K562 (cell line): ENCODE measurements around the gene CNPPD1. TPM values are rescaled to one million over a fixed set of nuclear protein-coding genes. Genes with fewer than 3 reads are reported as not detected.
A peak's percentile ranks its signal among the peaks of the same experiment; 100 is the strongest.

Experiments used
- ADNP ChIP-seq: fragments of 200-800 bp; sonication (Bioruptor generic); IDR thresholded peaks from 2 replicates; pipeline ENCODE4 v1.6.1; 2016; ENCODE audit warnings: missing genetic modification characterization, missing compliant biosample characterization
- FUS ChIP-seq: fragments of 200-400 bp; formaldehyde crosslinking; optimal IDR thresholded peaks from 2 replicates; pipeline ENCODE3; 2017; ENCODE audit warnings: low read depth, low read length
- JUND ChIP-seq, 2 experiments: IDR thresholded peaks; 2 replicates in 1 of 2; 3 replicates in 1 of 2; pipeline ENCODE4 v1.6.1; 2011; ENCODE audit warnings: borderline replicate concordance in 2 of 2, low read depth in 2 of 2, low read length in 2 of 2, improper control_type of control experiment in 1 of 2, missing biosample characterization in 1 of 2, missing genetic modification characterization in 1 of 2, missing genetic modification reagents in 1 of 2
- PHTF2 ChIP-seq: fragments of 250-450 bp; sonication (Bioruptor Pico); IDR thresholded peaks from 2 replicates; pipeline ENCODE4 v1.5.0; 2021; ENCODE audit warnings: mild to moderate bottlenecking
- POLR2AphosphoS5 ChIP-seq: IDR thresholded peaks from 2 replicates; pipeline ENCODE4 v1.6.1; 2011; ENCODE audit warnings: mild to moderate bottlenecking, low read depth, low read length, moderate library complexity; ENCODE audit not compliant: control insufficient read depth, insufficient read depth
- PYGO2 ChIP-seq: fragments of 450-650 bp; IDR thresholded peaks from 2 replicates; pipeline ENCODE4 v1.6.1; 2016; ENCODE audit warnings: mild to moderate bottlenecking, missing genetic modification characterization, moderate library complexity, missing compliant biosample characterization
- TAF9B ChIP-seq: fragments of 450-650 bp; IDR thresholded peaks from 2 replicates; pipeline ENCODE4 v1.6.1; 2018; ENCODE audit warnings: mild to moderate bottlenecking; ENCODE audit not compliant: partially characterized antibody
- THRAP3 ChIP-seq: fragments of 450-650 bp; IDR thresholded peaks from 2 replicates; pipeline ENCODE4 v1.6.1; 2016; ENCODE audit warnings: mild to moderate bottlenecking, inconsistent platforms, borderline replicate concordance
- ZNF184 ChIP-seq: sonication (generic); formaldehyde crosslinking; IDR thresholded peaks from 2 replicates; pipeline ENCODE4 v1.5.0; 2020; ENCODE audit warnings: missing genetic modification reagents
- ZNF347 ChIP-seq: fragments of 450-650 bp; formaldehyde crosslinking; IDR thresholded peaks from 2 replicates; pipeline ENCODE4 v1.4.0; 2020; ENCODE audit warnings: low read depth, mild to moderate bottlenecking, moderate library complexity
- ZNF79 ChIP-seq: fragments of 250-450 bp; sonication (Bioruptor Pico); IDR thresholded peaks from 2 replicates; pipeline ENCODE4 v1.4.0; 2020; ENCODE audit warnings: low read depth, mild to moderate bottlenecking, moderate library complexity
- polyA plus RNA-seq, 8 experiments: library from polyadenylated mRNA; depleted of rRNA in 4 of 8; stranded (reverse) in 5 of 8; unstranded in 3 of 8; fragments of >200 nt; fragmentation: Nextera tagmentation in 2 of 8; fragmentation: Illumina TruSeq in 1 of 8; extraction: Ambion mirVana in 2 of 8; extraction: Trizol in 1 of 8; gene quantifications; 2 replicates each; pipeline versions ENCODE4 v1.2.1 to v1.2.3, GENCODE V29; 2011 to 2014; ENCODE audit warnings: inconsistent platforms in 1 of 8, missing spikeins in 1 of 8
- total RNA-seq, 7 experiments: library from RNA; depleted of rRNA in 6 of 7; stranded (reverse); fragments of >200 nt in 6 of 7; fragmentation: Illumina TruSeq in 2 of 7; extraction: Trizol in 2 of 7; gene quantifications; 2 replicates each; pipeline versions ENCODE4 v1.2.1 to v1.2.3, GENCODE V29; 2011 to 2021; ENCODE audit warnings: low replicate concordance in 1 of 7
- TF ChIP-seq, protein P1 (sequence below): fragments of 450-650 bp; formaldehyde crosslinking; IDR thresholded peaks from 2 replicates; pipeline ENCODE4 v1.4.0; 2020; ENCODE audit warnings: mild to moderate bottlenecking, mixed read lengths
- TF ChIP-seq, protein P2 (sequence below): fragments of 250-450 bp; sonication (Bioruptor Pico); IDR thresholded peaks from 2 replicates; pipeline ENCODE4 v1.4.0; 2020
- TF ChIP-seq, protein P3 (sequence below): fragments of 250-450 bp; sonication (Bioruptor Pico); IDR thresholded peaks from 2 replicates; pipeline ENCODE4 v1.8.0; 2021; ENCODE audit warnings: moderate library complexity, mild to moderate bottlenecking, inconsistent platforms
- TF ChIP-seq, protein P4 (sequence below): fragments of 450-650 bp; IDR thresholded peaks from one replicate; pipeline ENCODE4 v1.6.1; 2018; ENCODE audit warnings: mild to moderate bottlenecking, moderate library complexity; ENCODE audit not compliant: partially characterized antibody

CNPPD1 gene
- total and polyA plus RNA-seq, 9 of the 15 experiments (the other 6 are each of a cell fraction or from before 2014, with no cell fraction given): 9.9 to 53.5 (median 27.0) TPM

DNA sequence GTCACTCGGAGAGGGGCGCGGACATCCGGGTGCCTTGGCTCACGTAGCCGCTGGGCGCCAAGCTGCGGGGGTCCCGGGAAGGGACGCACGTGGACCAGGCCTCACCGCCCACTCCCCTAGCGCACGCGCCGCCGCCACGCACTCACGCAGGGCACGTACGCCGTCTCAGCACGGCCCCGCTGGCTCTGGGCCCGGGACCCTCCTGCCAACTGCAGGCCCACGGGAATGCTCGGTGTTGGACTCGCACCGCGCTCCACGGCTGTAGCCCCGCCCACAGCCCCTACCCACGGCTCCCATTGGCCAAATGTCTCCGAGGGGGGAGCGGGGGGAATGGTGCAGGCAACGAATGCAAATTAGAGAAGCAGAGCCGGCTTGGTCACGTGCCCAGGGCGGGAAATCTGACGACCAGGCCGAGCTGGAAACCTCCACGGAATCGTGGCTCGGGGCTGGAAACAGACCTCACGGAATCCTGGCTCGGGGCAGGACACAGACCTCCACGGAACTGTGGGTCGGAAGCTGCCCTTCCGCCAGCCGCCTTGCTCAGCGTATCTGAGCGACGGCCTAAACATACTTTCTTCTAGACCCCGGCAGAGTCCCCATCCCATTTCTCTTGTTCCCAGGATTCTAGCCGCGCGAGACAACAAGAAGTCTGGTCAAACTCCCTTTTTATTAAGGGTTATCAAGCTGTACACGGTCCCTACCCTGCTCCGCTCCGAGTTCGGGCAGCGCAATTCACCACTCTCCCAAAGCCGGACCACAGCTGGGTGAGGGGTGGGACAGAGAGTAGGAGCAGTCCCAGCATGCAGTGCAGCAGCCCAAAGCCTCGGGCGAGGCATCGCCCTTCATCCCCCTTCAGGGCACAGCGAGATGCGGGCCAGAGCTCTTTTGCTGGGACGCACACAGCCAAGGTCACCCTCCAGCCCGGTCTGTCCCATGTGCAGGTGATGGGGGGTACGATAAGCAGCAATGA is 42.3 kb upstream of the CNPPD1 start, which contains the start of gene ABCB6 (continued):
- TF ChIP-seq THRAP3 (no peak), FUS (peak; percentile 27), POLR2AphosphoS5 (peak; percentile 73; the same call in 1 of the 2 replicates), ZNF347 (CRISPR knock-in tag) (no peak), JUND (IDR thresholded peaks at IDR 0.05; ENCODE audit: borderline replicate concordance, low read depth, low read length) (peak; percentile 26; the same call in 1 of the 2 replicates), JUND (tag; IDR thresholded peaks at IDR 0.05; ENCODE audit: borderline replicate concordance, low read depth, low read length) (no peak; the same call in 2 of the 3 replicates), PYGO2 (no peak), PHTF2 (no peak), ADNP (tag) (no peak), ZNF79 (CRISPR knock-in tag) (no peak), TAF9B (peak; percentile 33), ZNF184 (CRISPR knock-in tag) (no peak)
- TF ChIP-seq, protein P1, sequence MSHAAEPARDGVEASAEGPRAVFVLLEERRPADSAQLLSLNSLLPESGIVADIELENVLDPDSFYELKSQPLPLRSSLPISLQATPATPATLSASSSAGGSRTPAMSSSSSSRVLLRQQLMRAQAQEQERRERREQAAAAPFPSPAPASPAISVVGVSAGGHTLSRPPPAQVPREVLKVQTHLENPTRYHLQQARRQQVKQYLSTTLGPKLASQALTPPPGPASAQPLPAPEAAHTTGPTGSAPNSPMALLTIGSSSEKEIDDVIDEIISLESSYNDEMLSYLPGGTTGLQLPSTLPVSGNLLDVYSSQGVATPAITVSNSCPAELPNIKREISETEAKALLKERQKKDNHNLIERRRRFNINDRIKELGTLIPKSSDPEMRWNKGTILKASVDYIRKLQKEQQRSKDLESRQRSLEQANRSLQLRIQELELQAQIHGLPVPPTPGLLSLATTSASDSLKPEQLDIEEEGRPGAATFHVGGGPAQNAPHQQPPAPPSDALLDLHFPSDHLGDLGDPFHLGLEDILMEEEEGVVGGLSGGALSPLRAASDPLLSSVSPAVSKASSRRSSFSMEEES (CRISPR knock-in tag): peak; percentile 95
- TF ChIP-seq, protein P2, sequence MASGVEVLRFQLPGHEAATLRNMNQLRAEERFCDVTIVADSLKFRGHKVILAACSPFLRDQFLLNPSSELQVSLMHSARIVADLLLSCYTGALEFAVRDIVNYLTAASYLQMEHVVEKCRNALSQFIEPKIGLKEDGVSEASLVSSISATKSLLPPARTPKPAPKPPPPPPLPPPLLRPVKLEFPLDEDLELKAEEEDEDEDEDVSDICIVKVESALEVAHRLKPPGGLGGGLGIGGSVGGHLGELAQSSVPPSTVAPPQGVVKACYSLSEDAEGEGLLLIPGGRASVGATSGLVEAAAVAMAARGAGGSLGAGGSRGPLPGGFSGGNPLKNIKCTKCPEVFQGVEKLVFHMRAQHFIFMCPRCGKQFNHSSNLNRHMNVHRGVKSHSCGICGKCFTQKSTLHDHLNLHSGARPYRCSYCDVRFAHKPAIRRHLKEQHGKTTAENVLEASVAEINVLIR (CRISPR knock-in tag): no peak
- TF ChIP-seq, protein P3, sequence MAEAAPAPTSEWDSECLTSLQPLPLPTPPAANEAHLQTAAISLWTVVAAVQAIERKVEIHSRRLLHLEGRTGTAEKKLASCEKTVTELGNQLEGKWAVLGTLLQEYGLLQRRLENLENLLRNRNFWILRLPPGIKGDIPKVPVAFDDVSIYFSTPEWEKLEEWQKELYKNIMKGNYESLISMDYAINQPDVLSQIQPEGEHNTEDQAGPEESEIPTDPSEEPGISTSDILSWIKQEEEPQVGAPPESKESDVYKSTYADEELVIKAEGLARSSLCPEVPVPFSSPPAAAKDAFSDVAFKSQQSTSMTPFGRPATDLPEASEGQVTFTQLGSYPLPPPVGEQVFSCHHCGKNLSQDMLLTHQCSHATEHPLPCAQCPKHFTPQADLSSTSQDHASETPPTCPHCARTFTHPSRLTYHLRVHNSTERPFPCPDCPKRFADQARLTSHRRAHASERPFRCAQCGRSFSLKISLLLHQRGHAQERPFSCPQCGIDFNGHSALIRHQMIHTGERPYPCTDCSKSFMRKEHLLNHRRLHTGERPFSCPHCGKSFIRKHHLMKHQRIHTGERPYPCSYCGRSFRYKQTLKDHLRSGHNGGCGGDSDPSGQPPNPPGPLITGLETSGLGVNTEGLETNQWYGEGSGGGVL (CRISPR knock-in tag): no peak
- TF ChIP-seq, protein P4, sequence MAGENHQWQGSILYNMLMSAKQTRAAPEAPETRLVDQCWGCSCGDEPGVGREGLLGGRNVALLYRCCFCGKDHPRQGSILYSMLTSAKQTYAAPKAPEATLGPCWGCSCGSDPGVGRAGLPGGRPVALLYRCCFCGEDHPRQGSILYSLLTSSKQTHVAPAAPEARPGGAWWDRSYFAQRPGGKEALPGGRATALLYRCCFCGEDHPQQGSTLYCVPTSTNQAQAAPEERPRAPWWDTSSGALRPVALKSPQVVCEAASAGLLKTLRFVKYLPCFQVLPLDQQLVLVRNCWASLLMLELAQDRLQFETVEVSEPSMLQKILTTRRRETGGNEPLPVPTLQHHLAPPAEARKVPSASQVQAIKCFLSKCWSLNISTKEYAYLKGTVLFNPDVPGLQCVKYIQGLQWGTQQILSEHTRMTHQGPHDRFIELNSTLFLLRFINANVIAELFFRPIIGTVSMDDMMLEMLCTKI: no peak
